ENCODE measurements around the gene KIAA0930.

- TF ChIP-seq CTCF (conservative IDR thresholded peaks at IDR 0.05; ENCODE audit: low read depth, low read length) (no peak), CEBPB (IDR thresholded peaks at IDR 0.05; ENCODE audit: low read depth, low read length) (no peak), POLR2A (IDR thresholded peaks at IDR 0.05; ENCODE audit: low read depth, low read length) (no peak), BHLHE40 (IDR thresholded peaks at IDR 0.05; ENCODE audit: low read depth, low read length) (no peak), SMC3 (IDR thresholded peaks at IDR 0.05; ENCODE audit: low read depth, low read length) (no peak), RFX5 (IDR thresholded peaks at IDR 0.05; ENCODE audit: low read depth, low read length) (no peak), USF2 (IDR thresholded peaks at IDR 0.05; ENCODE audit: low read depth, low read length) (no peak), MAZ (IDR thresholded peaks at IDR 0.05; ENCODE audit: borderline replicate concordance, low read depth, low read length) (no peak), MAFK (IDR thresholded peaks at IDR 0.05; ENCODE audit: low read depth, low read length) (no peak), RAD21 (IDR thresholded peaks at IDR 0.05; ENCODE audit: low read length) (no peak), NFE2L2 (IDR thresholded peaks at IDR 0.05; ENCODE audit: low read depth, low read length) (no peak)
These were observed 38.2 kb downstream of the KIAA0930 start for GRCh38 chr22:45202333-45203149.
